Activated CD4-positive, alpha-beta T cell treated with anti-CD3 and anti-CD28 coated beads, Interleukin-2, amount 50 U/mL, for 4 hours (primary cell): ENCODE results near the gene LMOD2.

Experiments used
- DNase-seq, 2 experiments: peaks; one replicate each; pipeline ENCODE4 v3.0.0-alpha.2; 2020

Gene LMOD2

GRCh38 chr7:123673752-123674398 is 18.2 kb downstream of the LMOD2 start:
- DNase-seq, result no peak

- DNase-seq, result no peak
These were observed 18.9 kb downstream of the LMOD2 start for GRCh38 chr7:123674399-123675180.

GRCh38 chr7:123675181-123675473 is 19.5 kb downstream of the LMOD2 start:
- no peak for DNase-seq

- no peak for DNase-seq
These were observed 21.5 kb downstream of the LMOD2 start for GRCh38 chr7:123677061-123677715.

- no peak for DNase-seq
These were observed 23.9 kb downstream of the LMOD2 start for GRCh38 chr7:123679614-123680013.

GRCh38 chr7:123680580-123680979 is 24.9 kb downstream of the LMOD2 start:
- DNase-seq, result no peak

- DNase-seq, result no peak
These were observed 25.9 kb downstream of the LMOD2 start for GRCh38 chr7:123681561-123681960.

- DNase-seq, result no peak
These were observed 27.0 kb downstream of the LMOD2 start for GRCh38 chr7:123682690-123683089.

GRCh38 chr7:123687161-123687560 is 31.5 kb downstream of the LMOD2 start:
- no peak for DNase-seq

- DNase-seq, result no peak
These were observed 32.1 kb downstream of the LMOD2 start for GRCh38 chr7:123687727-123688126.

- no peak for DNase-seq
These were observed 33.6 kb downstream of the LMOD2 start for GRCh38 chr7:123689250-123689649.

- DNase-seq, result no peak
These were observed 34.9 kb downstream of the LMOD2 start for GRCh38 chr7:123690550-123690949.

GRCh38 chr7:123692471-123692877 is 36.8 kb downstream of the LMOD2 start:
- DNase-seq, result no peak

GRCh38 chr7:123695944-123696677 is 40.4 kb downstream of the LMOD2 start:
- no peak for DNase-seq

GRCh38 chr7:123705211-123705901 is 49.7 kb downstream of the LMOD2 start:
- no peak for DNase-seq

GRCh38 chr7:123709525-123709924 is 53.9 kb downstream of the LMOD2 start:
- DNase-seq, result no peak

- no peak for DNase-seq
These were observed 55.0 kb downstream of the LMOD2 start for GRCh38 chr7:123710683-123711082.

GRCh38 chr7:123711832-123712293 is 56.2 kb downstream of the LMOD2 start:
- no peak for DNase-seq

- DNase-seq, result no peak
These were observed 57.0 kb downstream of the LMOD2 start for GRCh38 chr7:123712619-123713018.
